Left renal cortex interstitium (tissue), 4 donors: Measurements from ENCODE around the gene TAAR2. TPM values are rescaled to one million over a fixed set of nuclear protein-coding genes. Genes with fewer than 3 reads are reported as not detected.
A peak's percentile ranks its signal among the peaks of the same experiment; 100 is the strongest.
"Not testable (repeated sequence)": the region's sequence is repeated elsewhere in the genome, so short reads cannot be mapped to it uniquely, and the experiment has no call there.

Experiments used
- DNase-seq, 4 donors: peaks; one replicate each; pipeline ENCODE4 v3.0.0-alpha.2; 2013; ENCODE audit warnings: low read depth in 4 of 4, low spot score in 2 of 4, missing footprints in 1 of 4
- polyA plus RNA-seq, 4 donors: library from polyadenylated mRNA; unstranded; fragments of 120-200 nt; gene quantifications; one replicate each; pipeline ENCODE4 v1.2.1, GENCODE V29; 2013; ENCODE audit not compliant: insufficient read length in 4 of 4

TAAR2 gene, protein sequence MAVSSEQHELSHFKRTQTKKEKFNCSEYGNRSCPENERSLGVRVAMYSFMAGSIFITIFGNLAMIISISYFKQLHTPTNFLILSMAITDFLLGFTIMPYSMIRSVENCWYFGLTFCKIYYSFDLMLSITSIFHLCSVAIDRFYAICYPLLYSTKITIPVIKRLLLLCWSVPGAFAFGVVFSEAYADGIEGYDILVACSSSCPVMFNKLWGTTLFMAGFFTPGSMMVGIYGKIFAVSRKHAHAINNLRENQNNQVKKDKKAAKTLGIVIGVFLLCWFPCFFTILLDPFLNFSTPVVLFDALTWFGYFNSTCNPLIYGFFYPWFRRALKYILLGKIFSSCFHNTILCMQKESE
- not detected for polyA plus RNA-seq

DNA sequence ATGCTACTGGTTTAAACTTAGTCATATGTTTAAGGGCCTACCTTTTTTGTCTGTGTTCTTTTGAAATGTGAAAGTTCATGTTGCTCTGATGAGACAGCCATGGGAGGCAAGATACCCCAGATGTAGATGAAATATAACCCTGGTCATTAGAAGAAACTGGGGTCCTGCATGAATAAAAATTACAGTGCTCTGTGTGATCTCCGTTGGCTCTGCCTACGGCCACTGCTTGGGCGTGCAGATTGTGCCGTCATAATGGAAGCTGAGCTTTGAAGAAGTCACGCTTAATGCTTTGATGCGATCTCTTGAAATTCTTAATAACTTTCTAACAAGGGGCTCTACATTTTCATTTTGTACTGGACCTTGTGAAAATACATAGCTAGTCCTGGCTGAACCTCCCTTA, at the start of gene TAAR2:
Gene TAAR2 (minus strand): TSS at position 101 of the 400 bp plus-strand sequence. CDS start 0 bp downstream, at position 101.
- DNase-seq = no peak

DNA sequence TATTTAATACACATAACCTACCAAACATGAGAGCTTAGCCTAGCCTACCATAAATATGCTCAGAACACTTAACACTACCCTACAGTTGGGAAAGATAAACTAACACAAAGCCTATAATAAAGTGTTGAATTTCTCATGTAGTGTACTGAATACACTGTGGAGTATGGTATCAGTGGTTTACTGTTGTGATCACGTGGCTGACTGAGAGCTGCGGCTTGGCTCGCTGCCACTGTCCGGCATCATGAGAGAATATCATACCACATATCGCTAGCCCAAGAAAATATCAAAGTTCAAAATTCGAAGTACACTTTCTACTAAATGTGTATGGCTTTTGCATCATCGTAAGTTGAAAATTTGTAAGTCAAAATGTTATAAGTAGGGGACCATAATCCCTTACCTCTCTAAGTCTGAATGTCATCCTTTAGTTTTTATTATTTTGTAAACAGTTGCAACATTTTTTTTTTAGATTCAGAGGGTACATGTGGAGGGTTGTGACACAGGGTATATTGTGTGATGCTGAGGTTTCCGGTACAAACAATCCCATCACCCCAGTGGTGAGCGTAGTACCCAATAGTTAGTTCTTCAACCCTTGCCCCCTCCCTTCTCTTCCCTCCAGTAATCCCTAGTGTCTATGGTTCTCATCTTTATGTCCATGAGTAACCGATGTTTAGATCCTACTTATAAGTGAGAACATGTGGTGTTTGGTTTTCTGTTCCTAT, 49.5 kb upstream of the TAAR2 start:
- no peak for DNase-seq

DNA sequence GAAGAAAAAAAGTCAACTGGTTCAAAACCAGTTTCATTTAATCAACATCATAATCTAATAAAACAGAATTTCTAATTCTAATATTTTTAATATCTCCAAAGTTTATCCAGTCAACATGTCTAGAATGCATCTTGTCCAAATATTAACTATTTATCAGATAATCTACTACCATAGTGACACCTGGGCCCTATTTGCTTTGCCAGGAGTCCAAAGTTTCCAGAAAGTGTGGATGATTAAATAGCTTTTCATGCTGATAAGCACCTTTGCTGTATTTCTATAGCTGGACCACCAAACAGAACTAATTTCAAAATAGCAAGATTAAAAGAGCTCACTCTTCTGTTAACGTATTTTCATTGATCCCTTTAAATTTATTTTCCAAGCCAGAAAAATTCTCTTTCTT, 47.2 kb upstream of the TAAR2 start:
- no peak for DNase-seq

DNA sequence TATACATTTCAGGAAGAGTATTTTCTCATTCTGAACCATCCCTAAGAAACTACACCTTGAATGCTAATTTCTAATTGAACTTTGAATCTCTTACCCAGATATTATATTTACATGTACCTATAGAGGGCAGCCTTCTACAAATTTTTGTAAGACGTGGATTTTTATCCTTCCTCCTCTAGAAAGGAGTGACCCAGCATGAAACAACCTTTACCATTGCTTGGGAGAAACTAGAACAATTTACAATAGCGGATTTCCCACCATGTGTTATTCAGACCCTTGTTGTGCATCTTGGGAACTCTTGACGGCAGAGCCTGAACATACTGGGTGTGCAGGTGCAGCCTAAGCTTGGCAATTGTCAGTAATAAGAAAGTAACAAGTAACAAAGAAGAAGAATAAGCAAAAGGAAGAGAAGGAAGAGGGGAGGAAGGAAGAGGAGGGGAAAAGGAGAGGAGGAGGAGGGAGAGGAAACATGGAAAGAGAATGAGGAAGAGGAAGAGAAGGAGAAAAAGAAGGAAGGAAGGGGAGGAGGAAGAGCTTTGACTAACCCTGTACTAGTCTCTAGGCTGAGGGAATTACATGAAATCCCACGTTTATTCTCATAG, 45.7 kb upstream of the TAAR2 start:
- peak in 2 of 4 donors; percentile 11 to 20 for DNase-seq

DNA sequence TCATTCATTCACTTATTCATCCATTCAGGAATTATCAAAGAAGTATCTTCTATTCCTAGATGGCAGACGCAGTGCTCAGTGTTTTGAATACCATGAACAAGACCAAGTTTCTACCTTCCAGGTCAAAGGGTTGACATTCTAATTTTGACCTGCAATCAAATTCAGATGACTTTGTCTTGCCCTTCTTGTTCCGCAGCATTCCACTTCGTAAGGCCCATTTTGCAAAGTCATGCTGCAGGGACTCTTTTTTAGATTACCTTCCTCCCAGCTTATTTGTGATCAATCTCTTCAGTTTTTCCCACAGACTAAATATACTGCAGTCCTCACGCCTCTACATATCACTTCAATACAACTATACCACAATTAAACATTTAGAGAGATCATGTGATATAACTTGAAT, 42.0 kb upstream of the TAAR2 start:
- DNase-seq = no peak

DNA sequence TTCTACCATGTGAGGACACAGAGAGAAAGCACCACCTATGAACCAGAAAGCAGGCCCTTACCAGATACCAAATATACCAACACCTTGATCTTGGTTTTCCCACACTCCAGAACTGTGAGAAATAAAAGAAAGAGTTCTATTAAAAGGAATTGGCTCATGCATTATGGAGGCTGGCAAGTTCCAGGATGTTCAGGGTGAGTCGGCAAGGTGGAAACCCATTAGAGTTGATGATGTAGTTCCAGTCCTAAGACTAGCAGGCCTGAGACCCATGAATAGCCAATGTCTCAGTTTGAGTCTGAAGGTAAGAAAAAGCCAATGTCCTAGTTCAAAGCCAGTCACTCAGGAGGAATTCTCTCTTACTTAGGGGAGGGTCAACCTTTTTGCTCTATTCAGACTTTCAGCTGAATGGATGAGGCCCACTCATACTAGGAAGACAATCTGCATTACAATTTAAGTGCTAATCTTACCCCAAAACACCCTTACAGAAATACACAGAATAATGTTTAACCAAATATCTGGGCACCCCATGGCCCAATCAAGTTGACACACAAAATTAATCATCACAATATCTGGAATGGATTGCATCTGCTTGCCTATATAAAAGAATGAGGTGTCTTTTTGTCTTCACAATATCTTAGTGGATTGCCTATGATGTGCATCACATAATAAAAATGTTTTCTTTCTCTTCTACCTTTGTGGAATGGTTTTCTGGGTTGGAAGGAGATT, 40.4 kb upstream of the TAAR2 start:
- no peak for DNase-seq

DNA sequence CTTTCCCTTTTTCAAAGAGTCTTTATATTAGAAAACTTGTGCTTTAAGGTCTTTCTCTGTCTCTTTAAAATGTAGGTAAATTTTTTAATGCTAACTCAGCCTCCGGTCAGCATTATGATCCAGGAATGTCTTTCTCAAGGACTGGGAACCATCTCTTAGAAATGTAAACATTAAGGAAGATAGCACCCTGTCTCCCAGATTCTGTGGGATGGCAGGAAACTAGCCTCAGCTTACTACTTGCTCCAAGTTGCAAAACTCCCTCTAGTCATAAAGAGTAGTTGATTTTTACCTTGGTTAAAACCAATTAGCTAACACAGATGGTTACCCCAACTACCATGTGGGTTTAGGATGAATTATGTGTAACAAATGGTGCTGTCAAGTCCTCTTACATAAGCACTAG, 39.6 kb upstream of the TAAR2 start:
- no peak for DNase-seq

DNA sequence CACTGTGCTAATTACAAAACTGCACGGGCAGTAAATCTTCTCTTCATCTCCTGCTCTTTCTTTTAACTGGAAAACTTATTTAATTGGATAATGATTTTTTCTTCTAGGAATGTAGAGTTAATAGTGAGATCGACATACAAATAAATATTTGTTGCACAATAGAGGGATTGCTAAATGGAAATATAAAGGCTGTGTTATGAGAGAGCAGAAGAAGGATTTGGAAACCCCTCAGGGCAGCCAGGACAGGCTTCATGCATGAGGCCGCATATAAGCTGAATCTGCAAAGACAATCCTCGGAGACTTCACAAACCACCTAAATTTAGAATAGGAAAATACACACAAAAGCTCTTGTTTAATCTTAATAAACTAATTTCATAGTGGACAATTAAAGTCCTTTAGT, 37.8 kb upstream of the TAAR2 start:
- DNase-seq = no peak

DNA sequence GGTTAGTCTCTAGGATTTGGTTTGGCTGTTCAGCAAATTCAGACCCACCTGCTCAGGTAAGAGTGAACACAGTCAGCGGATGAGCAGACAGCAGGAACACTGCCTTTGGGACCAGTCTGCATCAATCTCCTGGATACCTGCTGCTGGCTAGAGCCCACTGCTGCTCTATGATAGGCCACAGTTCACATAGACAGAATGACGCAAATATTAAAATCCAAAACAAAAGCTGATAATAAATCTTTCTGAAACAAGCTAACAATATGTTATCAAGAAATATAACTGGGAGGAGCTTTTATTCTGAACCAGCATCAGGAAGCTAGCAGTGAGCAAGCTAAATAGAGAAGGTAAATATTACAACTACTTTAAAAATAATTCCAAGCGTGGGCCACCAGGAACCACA, 35.0 kb upstream of the TAAR2 start, which contains the start of gene TAAR1:
Gene TAAR1 (minus strand): TSS at position 101 of the 400 bp plus-strand sequence. CDS start 13,179 bp downstream, outside the sequence.
- DNase-seq = no peak

DNA sequence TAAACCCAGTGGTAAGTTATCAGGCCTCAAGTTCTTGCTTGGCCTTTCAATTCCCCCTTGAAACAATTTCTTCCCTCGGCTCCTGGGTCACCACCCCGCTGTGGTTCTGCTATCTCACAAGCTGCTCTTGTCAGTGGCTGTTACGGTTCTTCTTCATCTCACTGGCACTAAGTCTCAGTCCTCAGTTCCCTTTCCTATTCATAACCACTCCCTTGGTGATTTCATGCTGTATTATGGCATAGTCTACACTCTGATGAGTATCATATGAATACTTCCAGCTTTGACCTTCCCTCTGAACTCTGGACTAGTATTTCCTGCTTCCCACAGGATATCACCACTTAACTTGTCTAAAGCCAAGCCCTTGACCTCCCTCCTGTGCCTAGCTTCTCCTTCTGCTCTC, 27.0 kb upstream of the TAAR2 start:
- no peak for DNase-seq

DNA sequence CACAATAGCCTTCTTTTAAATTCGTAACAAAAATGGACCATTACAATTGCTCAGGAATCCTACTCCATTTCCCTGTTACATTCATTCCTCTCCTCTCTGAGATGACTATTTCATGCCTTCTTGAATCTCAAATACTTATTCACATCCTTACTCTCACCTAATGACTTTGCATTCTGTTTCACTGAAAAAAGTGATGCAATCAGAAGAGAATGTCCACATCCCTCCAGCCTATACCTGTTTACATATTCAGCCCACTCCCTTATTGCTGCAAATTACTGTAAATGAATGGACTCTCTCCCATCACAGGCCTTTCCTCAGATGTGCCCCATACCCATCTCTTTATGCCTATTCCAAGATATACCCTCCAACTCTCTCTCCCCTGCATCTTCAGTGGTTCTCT, 26.4 kb upstream of the TAAR2 start:
- no peak for DNase-seq

DNA sequence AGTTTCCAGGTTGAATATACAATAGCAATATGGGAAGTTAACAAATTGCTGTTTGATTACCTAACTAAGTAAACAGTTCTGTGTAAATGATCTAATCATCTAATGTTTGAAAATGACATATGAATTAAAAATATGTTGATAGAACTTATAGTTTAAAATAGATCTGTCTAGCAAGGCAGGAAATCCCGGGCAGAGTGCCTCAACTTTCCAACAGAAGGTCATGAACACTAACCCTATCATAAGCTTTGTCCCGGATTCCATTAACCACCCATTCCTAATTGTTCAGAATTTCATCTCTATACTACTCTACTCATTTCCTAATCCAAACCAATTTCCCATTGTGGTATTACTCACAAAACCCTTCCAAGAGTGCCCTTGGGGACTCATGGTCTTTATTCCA, 24.8 kb upstream of the TAAR2 start:
- DNase-seq = no peak

DNA sequence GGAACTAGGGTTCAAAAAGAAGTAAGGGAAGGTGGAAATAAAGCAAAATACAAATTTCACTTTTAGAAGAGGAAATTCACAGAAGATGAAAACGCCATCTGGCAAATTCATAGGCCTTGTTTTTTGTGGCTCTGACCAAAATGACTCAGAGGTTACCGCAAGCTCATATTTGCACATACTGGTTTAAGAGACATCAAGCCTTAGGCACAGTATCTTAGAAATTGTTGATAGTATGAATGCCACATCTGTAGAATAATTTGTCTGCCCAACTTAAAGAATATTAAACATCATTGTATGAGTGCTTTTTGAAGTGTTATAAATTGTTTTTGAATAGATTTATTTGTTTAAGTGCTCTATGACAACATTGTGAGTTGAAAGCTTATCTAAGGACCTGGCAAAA, 24.3 kb upstream of the TAAR2 start:
- no peak for DNase-seq

DNA sequence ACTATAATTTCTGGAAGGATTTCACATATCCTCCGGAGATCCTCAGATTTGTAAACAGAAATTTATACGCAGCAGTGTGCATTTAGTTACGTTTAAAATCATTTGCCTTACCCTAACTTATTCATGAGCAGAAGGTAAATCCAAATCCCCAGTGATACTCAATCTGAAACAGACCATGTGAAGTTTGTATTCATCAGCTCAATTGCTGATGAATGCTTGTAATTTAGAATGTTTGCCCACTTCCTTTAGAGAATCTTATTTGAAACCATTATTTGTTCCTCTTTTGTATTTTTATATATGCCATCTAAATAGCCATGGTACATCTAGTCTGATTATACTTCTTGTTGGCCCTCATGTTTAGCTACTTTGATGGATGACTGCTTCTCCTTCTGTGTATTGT, 19.5 kb upstream of the TAAR2 start:
- DNase-seq = no peak

DNA sequence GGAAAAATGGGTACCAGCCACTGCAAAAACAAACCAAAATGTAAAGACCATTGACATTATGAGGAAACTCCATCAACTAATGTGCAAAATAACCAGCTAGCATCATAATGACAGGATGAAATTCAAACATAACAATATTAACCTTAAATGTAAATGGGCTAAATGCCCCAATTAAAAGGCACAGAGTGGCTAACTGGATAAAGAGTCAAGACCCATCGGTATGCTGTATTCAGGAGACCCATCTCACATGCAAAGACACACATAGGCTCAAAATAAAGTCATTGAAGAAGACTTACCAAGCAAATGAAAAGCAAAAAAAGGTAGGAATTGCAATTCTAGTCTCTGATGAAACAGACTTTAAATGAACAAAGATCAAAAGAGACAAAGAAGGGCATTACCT, 13.1 kb upstream of the TAAR2 start:
- not testable (repeated sequence) for DNase-seq

DNA sequence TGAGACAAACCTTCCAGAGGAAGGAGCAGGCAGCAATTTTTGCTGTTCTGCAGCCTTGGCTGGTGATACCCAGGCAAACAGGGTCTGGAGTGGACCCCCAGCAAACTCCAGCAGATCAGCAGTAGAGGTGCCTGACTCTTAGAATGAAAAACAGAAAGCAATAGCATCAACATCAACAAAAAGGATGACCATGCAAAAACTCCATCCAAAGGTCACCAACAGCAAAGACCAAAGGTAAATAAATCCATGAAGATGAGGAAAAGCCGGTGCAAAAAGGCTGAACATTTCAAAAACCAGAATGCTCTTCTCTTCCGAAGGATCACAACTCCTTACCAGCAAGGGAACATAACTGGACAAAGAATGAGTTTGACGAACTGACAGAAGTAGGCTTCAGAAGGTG, 11.8 kb upstream of the TAAR2 start:
- DNase-seq = not testable (repeated sequence)

DNA sequence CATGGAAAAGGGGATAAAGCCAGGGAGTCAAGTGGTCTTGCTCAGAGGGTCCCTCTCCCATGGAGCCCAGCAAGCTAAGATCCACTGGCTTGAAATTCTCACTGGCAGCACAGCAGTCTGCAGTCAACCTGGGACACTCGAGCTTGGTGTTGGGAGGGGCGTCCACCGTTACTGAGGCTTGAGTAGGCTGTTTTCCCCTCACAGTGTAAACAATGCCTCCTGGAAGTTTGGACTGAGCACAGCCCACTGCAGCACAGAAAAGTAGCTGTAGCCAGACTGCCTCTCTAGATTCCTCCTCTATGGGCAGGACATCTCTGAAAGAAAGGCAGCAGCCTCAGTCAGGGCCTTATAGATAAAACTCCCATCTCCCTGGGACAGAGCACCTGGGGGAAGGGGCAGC, 11.2 kb upstream of the TAAR2 start:
- not testable (repeated sequence) for DNase-seq

DNA sequence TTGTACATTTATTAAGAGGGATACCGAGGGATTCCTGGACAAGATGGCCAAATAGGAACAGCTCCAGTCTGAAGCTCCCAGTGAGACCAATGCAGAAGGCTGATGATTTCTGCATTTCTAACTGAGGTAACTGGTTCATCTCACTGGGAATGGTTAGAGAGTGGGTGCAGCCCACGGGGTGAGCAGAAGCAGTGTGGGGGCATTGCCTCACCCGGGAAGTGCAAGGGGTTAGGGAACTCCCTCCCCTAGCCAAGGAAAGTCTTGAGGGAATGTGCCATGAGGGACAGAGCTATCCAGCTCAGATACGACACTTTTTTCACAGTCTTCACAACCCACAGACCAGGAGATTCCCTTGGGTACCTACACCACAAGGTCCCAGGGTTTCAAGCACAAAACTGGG, 10.7 kb upstream of the TAAR2 start:
- no peak for DNase-seq

DNA sequence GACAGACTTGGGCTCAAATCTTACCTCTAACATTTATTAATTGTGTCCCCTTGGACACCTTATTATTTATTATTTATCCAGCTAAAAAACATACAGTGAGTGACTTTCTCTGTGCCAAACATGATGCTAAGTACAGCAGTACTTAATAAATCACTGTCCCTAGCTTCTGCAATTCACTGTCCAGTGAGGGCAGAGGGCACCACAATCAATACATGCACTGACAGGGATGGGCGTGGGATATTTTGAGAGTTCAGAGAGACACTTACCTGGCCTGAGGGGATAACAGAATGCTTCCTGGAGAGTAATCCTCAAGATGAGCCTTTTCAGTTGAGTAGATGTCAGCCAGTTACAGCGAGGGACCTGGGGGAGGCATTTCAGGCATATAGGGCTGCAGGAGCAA, 9.3 kb upstream of the TAAR2 start:
- DNase-seq = no peak

DNA sequence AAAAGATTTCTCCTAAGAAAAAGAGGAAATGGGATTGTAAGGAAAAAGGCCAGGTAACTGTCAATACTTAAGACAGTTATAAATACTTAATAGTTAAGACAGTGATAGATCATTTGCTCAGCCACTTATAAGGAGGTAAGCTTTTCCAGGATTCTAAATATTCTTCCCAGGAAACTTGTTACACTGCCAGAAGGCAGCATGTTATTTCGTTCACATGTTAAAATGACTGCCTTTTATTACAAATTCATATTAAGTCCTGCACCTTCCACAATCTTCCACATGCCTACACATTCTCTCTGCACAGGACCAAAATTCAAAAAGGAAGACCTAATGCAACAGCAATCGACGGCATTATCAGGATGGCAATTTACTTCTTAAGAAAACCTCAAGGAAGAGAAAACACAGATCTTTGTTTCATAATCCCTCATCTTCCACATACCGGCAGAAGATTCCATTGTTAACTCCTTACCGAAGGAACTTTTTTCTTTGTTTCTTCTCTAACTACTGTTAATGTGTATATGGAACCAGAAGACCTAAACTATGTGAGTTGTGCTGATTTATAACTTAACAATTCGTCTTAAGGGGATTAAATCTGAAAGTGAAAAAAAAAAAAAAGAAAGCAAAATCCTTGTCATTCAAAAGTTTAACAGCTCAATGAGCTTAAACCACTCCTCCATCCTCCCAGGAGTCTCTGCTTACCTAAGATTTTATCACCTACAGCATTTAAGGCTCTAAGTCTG, 799 bp downstream of the TAAR2 start:
- no peak for DNase-seq
